OCI-LY1 (cell line): ENCODE measurements around the gene IFI30.

Source experiments
- H2AFZ ChIP-seq: fragments of 200-600 bp; sonication (generic), shearing (Covaris generic); 2 replicates; pipeline ENCODE4 v1.6.0; 2014; ENCODE audit warnings: antibody characterized with exemption, mild to moderate bottlenecking, low read length
- H3F3A ChIP-seq: fragments of 200-600 bp; sonication (generic), shearing (Covaris generic); 2 replicates; pipeline ENCODE4 v1.6.0; 2014; ENCODE audit warnings: mild to moderate bottlenecking, antibody characterized with exemption, low read length, moderate library complexity; ENCODE audit not compliant: insufficient read depth
- H3K27ac ChIP-seq: fragments of 200-600 bp; sonication (generic); 2 replicates; pipeline ENCODE4 v1.5.1; 2014; ENCODE audit warnings: low read length, mixed run types, mild to moderate bottlenecking, low read depth; ENCODE audit not compliant: poor library complexity, severe bottlenecking
- H3K27me3 ChIP-seq: fragments of 200-600 bp; sonication (generic); 2 replicates; pipeline ENCODE4 v1.6.0; 2014; ENCODE audit warnings: antibody characterized with exemption, mild to moderate bottlenecking, low read length, moderate library complexity; ENCODE audit not compliant: insufficient read depth
- H3K36me3 ChIP-seq: fragments of 200-600 bp; sonication (generic); 2 replicates; pipeline ENCODE4 v1.6.1; 2014; ENCODE audit warnings: mild to moderate bottlenecking, antibody characterized with exemption, low read length, moderate library complexity, mixed read lengths; ENCODE audit not compliant: insufficient read depth
- H3K4me1 ChIP-seq: fragments of 200-600 bp; sonication (generic); 2 replicates; pipeline ENCODE4 v1.5.1; 2014; ENCODE audit warnings: mild to moderate bottlenecking, low read length, moderate library complexity; ENCODE audit not compliant: insufficient read depth, severe bottlenecking
- H3K4me2 ChIP-seq: fragments of 200-600 bp; sonication (generic), shearing (Covaris generic); 2 replicates; pipeline ENCODE4 v1.6.1; 2014; ENCODE audit warnings: low read length
- H3K4me3 ChIP-seq: fragments of 200-600 bp; sonication (generic); 2 replicates; pipeline ENCODE4 v1.5.1; 2014; ENCODE audit warnings: low read length, low read depth, mild to moderate bottlenecking, mixed read lengths; ENCODE audit not compliant: poor library complexity, severe bottlenecking
- H3K79me2 ChIP-seq: fragments of 200-600 bp; shearing (Covaris generic); 2 replicates; pipeline ENCODE4 v1.6.1; 2016; ENCODE audit warnings: mixed run types, low read length, mixed read lengths; ENCODE audit not compliant: insufficient read depth
- H3K9ac ChIP-seq: fragments of 200-600 bp; sonication (generic), shearing (Covaris generic); 2 replicates; pipeline ENCODE4 v1.6.1; 2014; ENCODE audit warnings: mild to moderate bottlenecking, low read length, mixed read lengths
- H3K9me2 ChIP-seq: fragments of 200-600 bp; sonication (generic), shearing (Covaris generic); 2 replicates; pipeline ENCODE4 v1.6.1; 2014; ENCODE audit warnings: low read depth, mild to moderate bottlenecking, low read length, mixed read lengths
- H3K9me3 ChIP-seq: fragments of 200-600 bp; shearing (Covaris generic); 2 replicates; pipeline ENCODE4 v1.6.1; 2014; ENCODE audit warnings: low read length, mixed read lengths
- H4K20me1 ChIP-seq: fragments of 200-600 bp; sonication (generic), shearing (Covaris generic); 2 replicates; pipeline ENCODE4 v1.6.0; 2016; ENCODE audit warnings: mild to moderate bottlenecking, low read length; ENCODE audit not compliant: insufficient read depth
- CTCF ChIP-seq: fragments of 200-600 bp; sonication (generic), shearing (Covaris generic); IDR thresholded peaks from 2 replicates; pipeline ENCODE4 v1.5.1; 2017; ENCODE audit warnings: mild to moderate bottlenecking, antibody characterized with exemption, low read length, moderate library complexity, mixed read lengths
- EZH2 ChIP-seq: fragments of 200-600 bp; sonication (generic), shearing (Covaris generic); IDR thresholded peaks from 2 replicates; pipeline ENCODE4 v1.8.0; 2017; ENCODE audit warnings: borderline replicate concordance, mixed run types, mild to moderate bottlenecking, antibody characterized with exemption, low read length, moderate library complexity, mixed read lengths

Gene IFI30

GRCh38 chr19:18145391-18145999, 28.1 kb upstream of the IFI30 start:
- Histone ChIP-seq H3K4me2 (no peak overlapping the region), H3K36me3 (peaks cover 62% of the 10 kb centered on the region), H3K9me2 (no peaks in the 10 kb centered on the region), H3F3A (no peaks in the 10 kb centered on the region), H3K27me3 (no peaks in the 10 kb centered on the region), H3K79me2 (no peaks in the 10 kb centered on the region), H2AFZ (no peak overlapping the region), H3K27ac (no peak overlapping the region), H3K9me3 (no peaks in the 10 kb centered on the region), H3K4me3 (no peak overlapping the region), H3K9ac (no peak overlapping the region), H4K20me1 (no peaks in the 10 kb centered on the region), H3K4me1 (no peaks in the 10 kb centered on the region)
- no peak for TF ChIP-seq CTCF
- TF ChIP-seq EZH2 = no peak

GRCh38 chr19:18147396-18147795, 26.2 kb upstream of the IFI30 start:
- no peak overlapping the region for H3K27ac ChIP-seq
- H3K4me3 ChIP-seq = no peak overlapping the region
- H3K79me2 ChIP-seq = no peaks in the 10 kb centered on the region
- no peak overlapping the region for H2AFZ ChIP-seq
- no peaks in the 10 kb centered on the region for H4K20me1 ChIP-seq
- no peaks in the 10 kb centered on the region for H3K9me2 ChIP-seq
- H3K4me2 ChIP-seq = no peak overlapping the region
- peaks cover 53% of the 10 kb centered on the region for H3K36me3 ChIP-seq
- no peaks in the 10 kb centered on the region for H3K9me3 ChIP-seq
- H3K27me3 ChIP-seq = no peaks in the 10 kb centered on the region
- H3F3A ChIP-seq = no peaks in the 10 kb centered on the region
- TF ChIP-seq EZH2 (no peak), CTCF (no peak)
- no peak overlapping the region for H3K9ac ChIP-seq
- H3K4me1 ChIP-seq = peaks cover 14% of the 10 kb centered on the region

GRCh38 chr19:18149596-18149975, 24.0 kb upstream of the IFI30 start:
- Histone ChIP-seq H3K9me3 (no peaks in the 10 kb centered on the region), H3K27me3 (no peaks in the 10 kb centered on the region), H3K79me2 (no peaks in the 10 kb centered on the region), H3K36me3 (peaks cover 36% of the 10 kb centered on the region), H3K27ac (no peak overlapping the region), H3F3A (no peaks in the 10 kb centered on the region), H3K9me2 (no peaks in the 10 kb centered on the region), H2AFZ (no peak overlapping the region), H3K4me1 (peaks cover 23% of the 10 kb centered on the region), H3K4me3 (no peak overlapping the region), H3K9ac (no peak overlapping the region), H4K20me1 (no peaks in the 10 kb centered on the region), H3K4me2 (no peak overlapping the region)
- TF ChIP-seq EZH2 (no peak), CTCF (no peak)
